OCI-LY7 (cell line): ENCODE results near the gene GPS1.

ENCODE experiments used
- CTCF ChIP-seq: fragments of 200-600 bp; sonication (generic); conservative IDR thresholded peaks from 2 replicates; pipeline ENCODE4 v1.5.1; 2014; ENCODE audit warnings: mild to moderate bottlenecking, antibody characterized with exemption, low read length, moderate library complexity, mixed read lengths
- EZH2phosphoT487 ChIP-seq: fragments of 200-600 bp; sonication (generic); IDR thresholded peaks from 2 replicates; pipeline ENCODE4 v1.6.1; 2018; ENCODE audit warnings: low read depth, borderline replicate concordance, mild to moderate bottlenecking, mixed run types, antibody characterized with exemption, low read length, moderate library complexity, mixed read lengths

- TF ChIP-seq EZH2phosphoT487 = no peak
- TF ChIP-seq CTCF = no peak
Measured at GRCh38 chr17:82070611-82071010, 18.9 kb downstream of the GPS1 start.
